Pancreas (tissue), 10 donors: ENCODE results near the gene STX4. TPM values are rescaled to one million over a fixed set of nuclear protein-coding genes. Genes with fewer than 3 reads are reported as not detected.
A peak's percentile ranks its signal among the peaks of the same experiment; 100 is the strongest.

Experiments
- ATAC-seq, 4 donors: fragments of 200-7000 bp; cut with Tn5 transposase; one replicate each; pipeline versions ENCODE4 v1.8.0 to v1.9.1; 2020; ENCODE audit warnings: mild to moderate bottlenecking in 4 of 4, moderate library complexity in 4 of 4
- DNase-seq, 6 donors: peaks; one replicate each; pipeline ENCODE4 v3.0.0-alpha.2; 2020
- FAIRE-seq: peaks from 2 replicates; lab custom pipeline; 2012; peaks lifted over from hg19 to GRCh38; lab: Jason Lieb, UNC
- H3K27ac ChIP-seq, 4 donors: fragments of 200-600 bp; sonication (generic); 1 replicate in 3 of 4; 2 replicates in 1 of 4; pipeline versions ENCODE4 v1.5.0 to v1.8.0; 2020
- H3K27me3 ChIP-seq, 4 donors: fragments of 200-600 bp; one replicate each; pipeline ENCODE4 v1.8.0; 2021
- H3K36me3 ChIP-seq, 3 donors: fragments of 200-600 bp; sonication (generic) in 1 of 3; one replicate each; pipeline versions ENCODE4 v1.5.0 to v1.8.0; 2020 to 2021
- H3K4me1 ChIP-seq, 3 donors: fragments of 200-600 bp; one replicate each; pipeline ENCODE4 v1.8.0; 2021
- H3K4me3 ChIP-seq, 4 donors: fragments of 200-600 bp; sonication (generic) in 2 of 4; one replicate each; pipeline versions ENCODE4 v1.5.0 to v1.8.0; 2020 to 2021
- H3K9me3 ChIP-seq, 4 donors: fragments of 200-600 bp; one replicate each; pipeline ENCODE4 v1.8.0; 2021
- CTCF ChIP-seq, 4 donors: fragments of 200-600 bp; sonication (generic) in 3 of 4; IDR thresholded peaks; one replicate each; pipeline versions ENCODE4 v1.5.0 to v1.8.0; 2021; ENCODE audit warnings: antibody characterized with exemption in 4 of 4
- WGBS, 2 donors: extraction: QIAGEN DNeasy Blood & Tissue Kit; methylation state at CpG; one replicate each; pipeline ENCODE4 v1.1.7; 2013; 5-methylcytosine and 5-hydroxymethylcytosine counted together
- intact Hi-C, 3 donors: fragments of 100-400 bp; cut with DNase I; formaldehyde crosslinking; loops; one replicate each; pipeline versions ENCODE4 v1.11.1 to v1.14.2; 2022
- polyA plus RNA-seq, 2 donors: library from polyadenylated mRNA; stranded (reverse); fragments of 200-250 nt; gene quantifications; one replicate each; pipeline ENCODE4 v1.2.3, GENCODE V29; 2013
- total RNA-seq, 6 donors: library from RNA; stranded (reverse); fragmentation: NEBNext Ultra II Directional in 4 of 6; extraction: Animal tissue kit (Norgen Biotek cat#: 25700) in 4 of 6; gene quantifications; one replicate each; pipeline versions ENCODE4 v1.2.1 to v1.2.4, GENCODE V29; 2021 to 2023
- donor health status: healthy with polysubstance abuse.
- donor health status: DM: no; HTN: no; CAD: no; lungs with moderate emphysema.
- donor health status: DM: no; HTN: no; CAD: no.
- donor health status: control.
- donor health status: control.
- donor health status: Bipolar disorder and iron deficiency.
- donor health status: DM: yes; HTN: yes; CAD: no.
- donor health status: DM: no; HTN: no; CAD: no.
- donor health status: DM: no; HTN: no; CAD: no.
- donor health status: DM: yes; HTN: yes; CAD: no.

STX4 gene
- total and polyA plus RNA-seq, 8 donors, result 22.2 to 94.4 (median 29.4) TPM

GRCh38 chr16:31085411-31085810 lies 52.1 kb downstream of the STX4 start:
- ATAC-seq (no peak), DNase-seq (peak in 1 of 6 donors; percentile 6)

GRCh38 chr16:31085873-31086628 lies 52.7 kb downstream of the STX4 start:
- 85 to 91% methylated on average over 18 of the region's 18 CpGs for WGBS, 2 donors
- ATAC-seq (no peak), DNase-seq (no peak), FAIRE-seq (no peak)
- TF ChIP-seq CTCF (IDR thresholded peaks at IDR 0.05), result no peak
- Histone ChIP-seq H3K27me3 (no peaks in the 10 kb centered on the region), H3K36me3 (peaks cover 0 to 8% (median 0%) of the 10 kb centered on the region in 3 donors), H3K27ac (no peak overlapping the region), H3K4me1 (no peaks in the 10 kb centered on the region), H3K9me3 (no peaks in the 10 kb centered on the region), H3K4me3 (no peak overlapping the region)
- intact Hi-C loops, result loop anchor here in 1 of 3 donors (10.0 kb wide), 1 partner anchor 101 kb away; the partner anchor contains the start of gene HSD3B7

More at GRCh38 chr16:31085411-31085810, 52.1 kb downstream of the STX4 start:
- Histone ChIP-seq H3K9me3 (no peaks in the 10 kb centered on the region), H3K27me3 (no peaks in the 10 kb centered on the region), H3K27ac (no peak overlapping the region), H3K4me3 (no peak overlapping the region), H3K36me3 (peaks cover 0 to 6% (median 4%) of the 10 kb centered on the region in 3 donors), H3K4me1 (no peaks in the 10 kb centered on the region)
- no peak for TF ChIP-seq CTCF (IDR thresholded peaks at IDR 0.05)
- 79 to 83% methylated on average over 8 of the region's 8 CpGs for WGBS, 2 donors
- no peak for FAIRE-seq
- intact Hi-C loops, result loop anchor here in 1 of 3 donors (10.0 kb wide), 1 partner anchor 101 kb away; the partner anchor contains the start of gene HSD3B7

- Histone ChIP-seq H3K27me3 (no peaks in the 10 kb centered on the region), H3K4me1 (no peaks in the 10 kb centered on the region), H3K36me3 (peaks cover 0 to 9% (median 0%) of the 10 kb centered on the region in 3 donors), H3K27ac (no peak overlapping the region), H3K4me3 (no peak overlapping the region), H3K9me3 (no peaks in the 10 kb centered on the region)
- no peak for FAIRE-seq
- no peak for TF ChIP-seq CTCF (IDR thresholded peaks at IDR 0.05)
- no peak for DNase-seq
- intact Hi-C loops, result loop anchor here in 1 of 3 donors (10.0 kb wide), 1 partner anchor 102 kb away; the partner anchor contains the start of gene HSD3B7
- WGBS, 2 donors, result 84 to 91% methylated on average over 6 of the region's 6 CpGs
- ATAC-seq, result no peak
These were observed 53.2 kb downstream of the STX4 start for GRCh38 chr16:31086629-31086906.

GRCh38 chr16:31087481-31087880 lies 54.1 kb downstream of the STX4 start:
- Histone ChIP-seq H3K9me3 (no peaks in the 10 kb centered on the region), H3K4me1 (no peaks in the 10 kb centered on the region), H3K4me3 (no peak overlapping the region), H3K27me3 (no peaks in the 10 kb centered on the region), H3K36me3 (peaks cover 0 to 9% (median 0%) of the 10 kb centered on the region in 3 donors), H3K27ac (no peak overlapping the region)
- 90 to 95% methylated on average over 8 of the region's 8 CpGs for WGBS, 2 donors
- DNase-seq (no peak), FAIRE-seq (no peak), ATAC-seq (no peak)
- intact Hi-C loops, result loop anchor here in 1 of 3 donors (10.0 kb wide), 1 partner anchor 103 kb away; the partner anchor contains the start of gene HSD3B7
- TF ChIP-seq CTCF (IDR thresholded peaks at IDR 0.05), result no peak

- H3K9me3 ChIP-seq, result no peaks in the 10 kb centered on the region
- WGBS, 2 donors, result 89 to 91% methylated on average over 5 of the region's 5 CpGs
- no peak for DNase-seq
- FAIRE-seq, result no peak
- no peak for TF ChIP-seq CTCF (IDR thresholded peaks at IDR 0.05)
- H3K27me3 ChIP-seq, result no peaks in the 10 kb centered on the region
- no peak overlapping the region for H3K4me3 ChIP-seq
- no peak for ATAC-seq
- H3K27ac ChIP-seq, result no peak overlapping the region
- H3K4me1 ChIP-seq, result no peaks in the 10 kb centered on the region
- H3K36me3 ChIP-seq, result peaks cover 0 to 9% (median 0%) of the 10 kb centered on the region in 3 donors
- intact Hi-C loops, result loop anchor here in 1 of 3 donors (10.0 kb wide), 1 partner anchor 103 kb away; the partner anchor contains the start of gene HSD3B7
These were observed 54.6 kb downstream of the STX4 start for GRCh38 chr16:31087971-31088370.
